Right atrium auricular region (tissue), 2 donors: Measurements from ENCODE around the gene C3AR1. TPM values are rescaled to one million over a fixed set of nuclear protein-coding genes. Genes with fewer than 3 reads are reported as not detected.
"Not testable (repeated sequence)": the region's sequence is repeated elsewhere in the genome, so short reads cannot be mapped to it uniquely, and the experiment has no call there.

Experiments
- DNase-seq: peaks from one replicate; pipeline ENCODE4 v3.0.0-alpha.2; 2019; ENCODE audit warnings: low spot score
- H3K27ac ChIP-seq, 2 donors: fragments of 200-600 bp; sonication (generic); 1 replicate in 1 of 2; 2 replicates in 1 of 2; pipeline ENCODE4 v1.5.1; 2016 to 2019
- H3K27me3 ChIP-seq, 2 donors: fragments of 200-600 bp; sonication (generic); one replicate each; pipeline versions ENCODE4 v1.5.1 to v1.6.0; 2017 to 2019
- H3K36me3 ChIP-seq: fragments of 200-600 bp; sonication (generic); one replicate; pipeline ENCODE4 v1.5.1; 2016
- H3K4me1 ChIP-seq, 2 donors: fragments of 200-600 bp; sonication (generic); one replicate each; pipeline versions ENCODE4 v1.5.1 to v1.6.0; 2017 to 2019
- H3K4me3 ChIP-seq, 2 donors: fragments of 200-600 bp; sonication (generic); 1 replicate in 1 of 2; 2 replicates in 1 of 2; pipeline ENCODE4 v1.5.1; 2017 to 2019; ENCODE audit warnings: mild to moderate bottlenecking in 1 of 2, moderate library complexity in 1 of 2
- H3K9me3 ChIP-seq, 2 donors: fragments of 200-600 bp; sonication (generic); one replicate each; pipeline ENCODE4 v1.5.1; 2019
- total RNA-seq, 2 donors: library from RNA; depleted of rRNA; stranded (reverse); fragments of >200 nt; gene quantifications; one replicate each; pipeline ENCODE4 v1.1.0, GENCODE V29; 2016
- TF ChIP-seq, protein P1 (sequence below), 2 donors: fragments of 200-600 bp; sonication (generic); IDR thresholded peaks; one replicate each; pipeline ENCODE4 v1.5.1; 2019; ENCODE audit warnings: antibody characterized with exemption in 2 of 2

The C3AR1 gene
- total RNA-seq, 2 donors from 2014 or later: 3.4 to 10.6 TPM

DNA sequence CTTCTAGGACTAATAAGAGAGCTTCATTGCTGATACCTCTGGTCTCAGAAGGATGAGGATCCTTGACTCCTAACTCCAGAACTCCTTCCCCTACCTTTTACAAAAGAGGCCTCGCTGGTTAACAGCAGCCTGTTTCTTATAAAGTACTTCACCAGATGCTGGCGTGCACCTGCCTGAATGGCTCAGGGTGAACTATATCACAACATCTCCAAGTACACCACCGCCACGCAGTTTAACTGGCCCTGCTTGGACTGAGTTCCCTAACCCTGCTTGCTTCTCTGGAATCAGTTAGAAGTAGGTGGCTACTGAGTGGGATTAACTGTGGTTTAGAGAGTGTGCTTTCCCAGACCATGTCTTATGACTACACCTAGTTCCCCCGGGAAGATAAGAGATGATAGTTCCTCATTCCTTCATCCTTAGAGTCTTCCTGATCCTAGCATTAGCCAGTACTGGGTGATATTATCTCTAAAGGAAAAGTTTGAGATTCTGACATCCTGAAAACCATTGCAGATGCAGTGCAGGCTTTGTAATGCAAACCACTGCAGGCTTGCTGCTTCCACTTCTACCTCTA lies 30.6 kb downstream of the C3AR1 start:
- TF ChIP-seq, protein P1, sequence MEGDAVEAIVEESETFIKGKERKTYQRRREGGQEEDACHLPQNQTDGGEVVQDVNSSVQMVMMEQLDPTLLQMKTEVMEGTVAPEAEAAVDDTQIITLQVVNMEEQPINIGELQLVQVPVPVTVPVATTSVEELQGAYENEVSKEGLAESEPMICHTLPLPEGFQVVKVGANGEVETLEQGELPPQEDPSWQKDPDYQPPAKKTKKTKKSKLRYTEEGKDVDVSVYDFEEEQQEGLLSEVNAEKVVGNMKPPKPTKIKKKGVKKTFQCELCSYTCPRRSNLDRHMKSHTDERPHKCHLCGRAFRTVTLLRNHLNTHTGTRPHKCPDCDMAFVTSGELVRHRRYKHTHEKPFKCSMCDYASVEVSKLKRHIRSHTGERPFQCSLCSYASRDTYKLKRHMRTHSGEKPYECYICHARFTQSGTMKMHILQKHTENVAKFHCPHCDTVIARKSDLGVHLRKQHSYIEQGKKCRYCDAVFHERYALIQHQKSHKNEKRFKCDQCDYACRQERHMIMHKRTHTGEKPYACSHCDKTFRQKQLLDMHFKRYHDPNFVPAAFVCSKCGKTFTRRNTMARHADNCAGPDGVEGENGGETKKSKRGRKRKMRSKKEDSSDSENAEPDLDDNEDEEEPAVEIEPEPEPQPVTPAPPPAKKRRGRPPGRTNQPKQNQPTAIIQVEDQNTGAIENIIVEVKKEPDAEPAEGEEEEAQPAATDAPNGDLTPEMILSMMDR (IDR thresholded peaks at IDR 0.05): no peak
- Histone ChIP-seq H3K36me3 (peaks cover 9% of the 10 kb centered on the region), H3K9me3 (no peaks in the 10 kb centered on the region), H3K4me1 (peaks cover 0 to 78% of the 10 kb centered on the region in 2 donors), H3K27ac (peak overlapping the region; percentile 96 to 99), H3K27me3 (no peaks in the 10 kb centered on the region), H3K4me3 (peak overlapping the region; percentile 72 to 97)
- no peak for DNase-seq

DNA sequence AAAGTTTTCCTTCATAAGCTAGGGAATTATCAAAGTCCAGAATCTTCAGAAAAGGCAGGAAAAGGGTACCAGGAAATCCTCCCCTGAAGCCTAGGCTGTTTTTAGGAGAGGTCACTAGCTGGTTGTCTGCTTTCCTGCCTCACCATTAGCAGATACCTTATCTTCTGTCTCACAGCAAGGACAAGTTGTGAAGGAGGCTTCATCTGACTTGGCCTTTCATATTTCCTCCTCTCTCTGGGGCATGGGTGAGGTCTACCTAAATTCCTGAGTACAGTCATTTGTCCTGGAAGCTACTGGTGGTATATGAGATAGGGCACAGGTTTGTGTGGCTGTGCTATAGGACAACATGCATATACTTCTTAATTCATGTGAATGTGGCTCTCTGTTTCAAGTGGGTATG lies 31.4 kb downstream of the C3AR1 start:
- TF ChIP-seq, protein P1 (IDR thresholded peaks at IDR 0.05): no peak
- H3K36me3 ChIP-seq: peaks cover 2% of the 10 kb centered on the region
- no peaks in the 10 kb centered on the region for H3K9me3 ChIP-seq
- no peaks in the 10 kb centered on the region for H3K27me3 ChIP-seq
- peak overlapping the region; percentile 96 to 99 for H3K27ac ChIP-seq
- peaks cover 0 to 70% of the 10 kb centered on the region in 2 donors for H3K4me1 ChIP-seq
- DNase-seq: no peak
- peak overlapping the region; percentile 72 to 97 for H3K4me3 ChIP-seq

GRCh38 chr12:8033153-8034044 lies 32.8 kb downstream of the C3AR1 start:
- DNase-seq: no peak
- Histone ChIP-seq H3K36me3 (no peaks in the 10 kb centered on the region), H3K4me1 (peaks cover 0 to 56% of the 10 kb centered on the region in 2 donors), H3K27ac (peak overlapping the region; percentile 96 to 99), H3K4me3 (peak overlapping the region; percentile 72 to 97), H3K9me3 (no peaks in the 10 kb centered on the region), H3K27me3 (no peaks in the 10 kb centered on the region)
- TF ChIP-seq, protein P1 (IDR thresholded peaks at IDR 0.05): no peak

DNA sequence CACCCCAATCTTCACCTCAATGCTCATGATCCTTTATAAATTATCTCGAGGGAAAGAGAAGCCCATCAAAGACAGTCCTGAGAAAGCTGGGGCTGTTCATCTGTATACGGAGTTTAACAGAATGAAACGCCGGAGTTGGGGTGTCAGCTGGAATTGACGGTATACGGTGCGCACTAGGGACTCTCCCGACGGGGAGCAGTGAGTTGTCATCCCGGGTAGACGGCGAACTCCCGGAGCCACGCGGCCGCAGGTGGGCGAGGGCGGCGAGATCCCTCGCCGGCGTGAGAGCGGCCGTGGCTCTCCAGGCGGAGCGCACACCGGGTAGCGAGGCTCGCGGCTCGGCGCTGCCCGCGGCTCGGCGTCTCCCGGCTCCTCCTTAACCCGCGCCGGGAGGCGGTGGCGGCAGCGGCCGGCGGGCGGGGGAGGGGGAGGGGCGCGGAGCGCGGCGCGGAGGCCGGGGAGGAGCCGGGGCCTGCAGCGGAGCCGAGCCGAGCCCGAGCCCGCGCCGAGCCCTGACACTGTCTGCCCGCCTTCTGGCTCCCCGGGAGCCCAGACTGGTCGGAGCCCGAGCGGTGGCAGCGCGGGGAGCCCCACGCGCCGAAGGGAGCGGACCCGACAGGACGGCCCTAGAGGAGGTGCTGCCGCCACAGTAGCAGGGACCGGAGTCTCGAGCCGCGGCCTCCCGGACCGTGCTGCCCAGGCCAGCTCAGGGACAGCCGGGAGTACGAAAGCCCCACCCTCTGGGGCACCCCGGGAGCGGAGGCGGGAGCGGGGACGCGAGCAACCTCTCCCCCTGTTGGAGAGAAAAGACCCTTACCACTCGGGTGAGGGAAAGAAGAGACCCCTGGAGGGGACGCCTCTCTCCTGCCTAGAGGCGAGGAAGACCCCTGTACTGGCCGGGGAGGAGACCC lies 33.7 kb downstream of the C3AR1 start, which contains the start of gene FOXJ2:
TSS of gene FOXJ2 (plus strand) at position 475 of the 911 bp plus-strand sequence. CDS start 7,117 bp downstream, outside the sequence.
- Histone ChIP-seq H3K27me3 (no peaks in the 10 kb centered on the region), H3K9me3 (no peaks in the 10 kb centered on the region), H3K36me3 (no peaks in the 10 kb centered on the region), H3K4me3 (peak within 1 kb of the TSS; percentile 72 to 97), H3K4me1 (peaks cover 0 to 47% of the 10 kb centered on the region in 2 donors), H3K27ac (peak within 1 kb of the TSS; percentile 96 to 99)
- TF ChIP-seq, protein P1 (IDR thresholded peaks at IDR 0.05): no peak
- DNase-seq: no peak

DNA sequence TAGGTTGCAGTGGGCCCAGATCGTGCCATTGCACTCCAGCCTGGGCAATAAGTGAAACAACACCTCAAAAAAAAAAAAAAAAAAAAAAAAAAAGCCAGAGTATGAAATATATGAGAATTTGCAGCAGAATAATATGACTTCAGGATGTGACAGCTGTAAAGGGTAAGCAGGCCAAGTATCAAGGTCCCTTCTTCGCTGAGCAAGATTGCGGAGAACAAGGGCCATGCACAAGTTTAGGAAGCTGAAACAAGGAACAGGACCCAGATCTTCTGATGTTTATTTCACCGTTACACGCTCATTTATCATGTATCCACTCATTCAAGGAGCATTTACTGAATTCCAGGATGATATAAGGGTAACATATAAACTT lies 34.3 kb downstream of the C3AR1 start:
- DNase-seq: no peak
- H3K4me1 ChIP-seq: peaks cover 0 to 41% of the 10 kb centered on the region in 2 donors

GRCh38 chr12:8031017-8031416 lies 35.1 kb downstream of the C3AR1 start:
- not testable (repeated sequence) for DNase-seq, H3K27me3 ChIP-seq, H3K9me3 ChIP-seq, H3K27ac ChIP-seq, H3K36me3 ChIP-seq, H3K4me3 ChIP-seq
- H3K4me1 ChIP-seq: peaks cover 0 to 33% of the 10 kb centered on the region in 2 donors

More for the DNA sequence above, 34.3 kb downstream of the C3AR1 start:
- Histone ChIP-seq H3K9me3 (no peaks in the 10 kb centered on the region), H3K27ac (peak overlapping the region; percentile 96 to 99), H3K4me3 (peak overlapping the region; percentile 72 to 97), H3K27me3 (no peaks in the 10 kb centered on the region), H3K36me3 (no peaks in the 10 kb centered on the region)
- TF ChIP-seq, protein P1 (IDR thresholded peaks at IDR 0.05): no peak
